IMR-90 (cell line): ENCODE data around the gene CSNK2A3.

Experiments
- CTCF ChIP-seq: conservative IDR thresholded peaks from 2 replicates; pipeline ENCODE4 v1.5.1; 2012; ENCODE audit warnings: mild to moderate bottlenecking, low read depth, low read length, improper control_type of control experiment
- ELK1 ChIP-seq: fragments of 150-350 bp; IDR thresholded peaks from 2 replicates; pipeline ENCODE4 v1.6.1; 2016; ENCODE audit warnings: low read depth, mild to moderate bottlenecking, low read length, moderate library complexity, borderline replicate concordance
- MAFK ChIP-seq: IDR thresholded peaks from 2 replicates; pipeline ENCODE4 v1.6.1; 2012; ENCODE audit warnings: low read depth, low read length, improper control_type of control experiment
- POLR2A ChIP-seq: IDR thresholded peaks from 2 replicates; pipeline ENCODE4 v1.6.1; 2012; ENCODE audit warnings: mild to moderate bottlenecking, low read depth, low read length
- RAD21 ChIP-seq: IDR thresholded peaks from 2 replicates; pipeline ENCODE4 v1.6.1; 2012; ENCODE audit warnings: low read length, improper control_type of control experiment

- TF ChIP-seq ELK1 (no peak), RAD21 (no peak), MAFK (no peak), POLR2A (no peak), CTCF (no peak)
Observed at GRCh38 chr11:11346303-11346702, 6.7 kb downstream of the CSNK2A3 start.
